HG02678 (cell line): Measurements from ENCODE around the gene SNN.
A peak's percentile ranks its signal among the peaks of the same experiment; 100 is the strongest.

Experiments
- ATAC-seq: cut with Tn5 transposase; IDR thresholded peaks from one replicate; pipeline ENCODE4 v1.9.1; 2021; ENCODE audit warnings: mild to moderate bottlenecking, moderate library complexity; ENCODE audit not compliant: unreplicated experiment

Gene SNN

DNA sequence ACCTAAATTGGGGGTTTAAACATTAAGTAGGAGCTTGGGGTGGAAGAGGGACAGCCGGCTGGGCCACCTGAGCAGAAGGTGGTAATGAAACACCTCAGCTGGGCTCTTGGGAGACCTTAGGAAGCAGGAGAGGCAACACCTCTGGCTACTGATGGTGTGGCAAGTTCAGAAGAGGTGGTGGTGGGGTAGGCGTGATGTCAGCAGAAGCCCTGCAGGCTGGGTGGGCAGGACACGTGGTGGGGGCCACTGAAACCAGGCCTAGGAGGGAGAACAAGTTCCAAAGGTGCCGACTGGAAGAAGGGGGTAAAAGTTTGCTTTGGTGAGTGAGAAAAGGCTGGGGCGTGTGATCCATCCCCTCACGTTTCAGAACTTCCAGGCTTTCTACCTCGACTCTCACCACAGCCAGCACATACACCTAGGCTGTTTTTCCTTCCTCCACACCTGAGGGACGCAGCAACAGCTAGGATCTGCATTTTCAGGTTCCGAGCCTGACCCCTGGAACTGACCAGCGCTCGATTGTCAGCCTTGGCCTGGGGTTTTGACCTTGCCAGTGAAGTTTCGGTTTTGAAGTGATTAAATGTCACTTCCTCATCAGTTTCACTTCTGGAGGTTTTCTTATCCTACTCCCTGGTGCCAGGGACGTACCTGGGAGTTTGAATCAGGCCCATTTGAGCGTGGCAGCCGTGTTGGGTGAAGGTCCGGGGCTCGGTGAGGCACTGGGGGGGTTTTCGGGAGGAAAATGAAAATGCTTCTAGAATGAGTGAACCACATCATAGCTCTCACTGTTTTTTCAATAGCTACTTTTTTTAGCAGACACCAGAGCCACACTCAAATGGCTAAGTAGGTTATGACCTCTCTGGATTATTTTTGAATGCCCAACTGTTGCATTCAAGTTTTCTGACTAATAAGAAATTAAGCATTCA lies 10.0 kb downstream of the SNN start:
- ATAC-seq: no peak

DNA sequence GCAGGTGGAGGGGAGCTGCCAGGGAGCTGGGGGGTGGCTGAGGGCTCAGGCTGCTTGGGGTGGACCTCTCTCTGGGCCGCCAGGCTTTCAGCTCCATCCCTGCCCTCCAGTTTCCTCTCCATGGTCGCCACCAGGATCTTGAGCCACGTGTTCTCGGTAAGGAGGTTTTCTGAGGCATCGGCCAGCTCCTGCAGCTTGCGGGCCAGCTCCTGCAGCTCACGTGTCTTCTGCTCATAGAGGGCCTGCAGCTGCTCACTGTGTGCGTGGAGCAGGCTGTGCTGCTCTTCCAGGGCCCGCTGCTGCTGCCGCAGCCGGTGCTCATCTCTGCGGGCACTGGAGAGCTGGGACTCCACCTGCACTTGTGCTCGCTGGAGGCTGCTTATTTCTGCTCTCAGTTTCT lies 11.0 kb downstream of the SNN start:
- ATAC-seq: no peak

DNA sequence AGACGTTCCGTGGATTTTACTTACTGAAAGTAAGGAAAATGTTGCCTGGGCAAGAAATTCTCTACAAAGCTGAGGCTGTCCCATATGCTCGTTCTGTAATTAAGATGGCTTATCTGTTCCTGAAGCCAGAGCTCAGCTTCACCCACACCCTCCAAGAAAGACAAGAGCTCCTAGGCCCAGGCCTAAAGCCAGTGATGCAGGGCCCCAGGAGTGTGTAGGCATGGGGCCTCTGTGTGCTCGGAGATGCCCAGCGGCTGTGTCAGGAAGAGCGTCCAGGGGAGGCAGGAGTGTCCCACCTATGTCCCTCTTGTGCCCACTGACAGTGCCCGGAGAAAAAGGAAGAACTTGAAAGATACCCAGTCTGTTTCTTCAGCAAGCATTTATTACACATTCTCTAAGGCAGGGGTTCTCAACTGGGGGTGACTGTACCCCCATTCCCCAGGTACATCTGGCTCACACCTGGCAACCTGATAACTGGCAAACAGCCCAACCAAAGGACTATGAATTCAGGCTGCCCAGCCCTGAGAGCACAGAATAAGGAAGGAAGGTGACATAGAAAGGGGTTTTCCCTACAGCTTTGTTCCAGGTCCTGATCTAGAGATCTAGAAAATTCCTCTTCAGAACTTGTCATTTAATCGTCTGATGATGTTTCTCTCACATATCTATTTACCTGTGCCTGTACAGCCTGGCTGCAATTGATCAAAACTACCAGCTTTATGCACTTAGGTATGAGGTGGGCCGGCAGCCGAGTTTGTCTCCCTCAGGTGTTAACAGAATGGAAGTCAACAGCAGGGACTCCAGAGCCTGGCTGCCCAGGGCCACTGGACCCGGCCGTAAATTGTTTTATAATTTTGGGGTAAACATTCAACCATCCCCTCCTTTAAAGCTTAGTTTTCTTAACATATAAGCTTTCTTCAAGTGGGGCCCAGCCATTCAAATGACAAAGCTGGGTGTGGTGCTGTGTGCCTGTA lies 12.0 kb downstream of the SNN start:
- ATAC-seq: no peak

DNA sequence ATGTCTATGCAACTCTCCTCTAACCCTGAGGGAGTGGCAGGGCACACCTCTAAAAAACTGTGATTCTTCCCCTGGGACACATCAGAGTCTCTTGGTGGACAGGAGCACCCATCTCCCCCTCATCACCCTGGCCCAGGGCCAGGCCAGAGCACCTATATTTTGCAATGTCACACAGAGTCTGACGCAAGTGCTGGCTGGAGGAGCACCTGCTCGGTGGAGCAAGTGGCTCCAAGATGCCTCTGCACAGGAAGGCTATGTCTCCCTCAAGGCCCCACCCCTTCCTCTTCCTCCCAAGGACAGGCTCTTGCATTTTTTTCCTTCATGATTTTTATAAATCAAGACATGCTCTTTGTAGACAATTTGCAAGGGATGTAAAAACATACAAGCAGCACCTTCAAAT lies 13.3 kb downstream of the SNN start:
- no peak for ATAC-seq

DNA sequence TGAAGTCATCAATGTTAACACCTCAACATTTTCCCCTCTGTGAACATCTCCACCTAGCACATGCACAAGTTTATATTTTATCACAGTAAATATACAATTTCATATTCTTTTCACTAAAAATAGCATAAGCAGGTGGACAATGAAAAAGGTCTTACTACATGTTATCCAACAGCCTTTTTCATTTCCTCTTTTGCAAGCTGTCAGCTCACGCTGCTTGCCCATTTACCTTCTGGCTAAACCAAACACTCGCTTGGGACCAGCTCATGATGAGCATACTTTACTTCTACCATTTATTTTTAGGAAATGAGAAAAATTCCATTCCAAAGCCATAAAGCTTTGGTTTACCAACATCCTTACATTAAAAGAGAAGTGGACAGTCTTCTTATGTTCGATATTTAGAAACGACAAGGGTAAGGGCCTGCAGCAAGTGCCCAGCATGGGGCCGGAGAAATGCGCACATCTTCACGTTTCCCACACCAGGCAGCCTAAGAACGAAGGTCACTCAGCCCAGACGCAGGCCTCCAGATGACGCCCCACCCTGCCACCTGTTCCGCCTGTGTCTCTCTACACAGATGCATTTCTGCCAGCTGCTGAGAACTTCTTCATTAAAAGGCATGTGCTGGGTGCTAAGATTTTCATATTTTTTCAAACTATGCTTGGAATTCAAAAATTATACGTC lies 13.9 kb downstream of the SNN start:
- peak; percentile 50 for ATAC-seq

DNA sequence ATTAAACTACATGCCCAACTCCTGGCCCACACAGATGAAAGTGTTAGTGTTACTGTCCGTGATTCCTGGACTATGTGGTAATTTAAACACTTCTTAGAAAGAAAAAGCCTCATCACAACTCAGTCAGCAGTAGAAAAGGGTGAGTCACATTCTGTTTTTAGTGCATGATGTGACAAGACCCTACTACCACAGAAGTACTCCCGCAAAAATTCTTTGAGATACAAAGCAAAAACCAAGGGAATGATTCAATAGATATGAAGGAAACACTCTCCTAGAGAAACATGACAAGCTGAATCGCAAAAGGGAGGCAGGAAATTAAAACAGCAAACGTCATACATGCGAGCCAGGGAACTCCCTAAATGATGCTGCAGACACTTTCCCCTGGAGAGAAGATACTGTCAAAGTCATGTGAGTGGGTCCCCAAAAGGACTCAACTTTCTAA lies 14.4 kb downstream of the SNN start:
- peak; percentile 6 for ATAC-seq

DNA sequence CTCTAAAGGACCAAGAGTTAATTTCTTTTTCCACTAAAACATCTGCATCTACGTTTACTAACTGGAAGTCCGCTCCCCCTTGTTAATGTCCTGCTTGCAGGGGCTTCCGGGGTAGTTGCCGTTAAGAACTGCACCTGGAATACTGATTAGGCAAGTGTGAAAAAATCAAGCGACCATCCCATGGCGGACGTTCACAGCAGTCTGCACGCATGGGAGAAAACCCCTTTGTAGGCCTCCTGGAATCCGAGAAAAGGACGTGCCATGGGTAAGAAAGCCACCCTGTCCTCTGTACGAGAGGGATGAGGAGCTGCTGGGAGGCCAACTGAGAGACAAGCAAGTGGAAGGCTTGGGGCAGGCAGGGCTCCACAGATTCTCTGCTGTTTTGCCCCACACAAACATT lies 14.9 kb downstream of the SNN start:
- ATAC-seq: no peak

DNA sequence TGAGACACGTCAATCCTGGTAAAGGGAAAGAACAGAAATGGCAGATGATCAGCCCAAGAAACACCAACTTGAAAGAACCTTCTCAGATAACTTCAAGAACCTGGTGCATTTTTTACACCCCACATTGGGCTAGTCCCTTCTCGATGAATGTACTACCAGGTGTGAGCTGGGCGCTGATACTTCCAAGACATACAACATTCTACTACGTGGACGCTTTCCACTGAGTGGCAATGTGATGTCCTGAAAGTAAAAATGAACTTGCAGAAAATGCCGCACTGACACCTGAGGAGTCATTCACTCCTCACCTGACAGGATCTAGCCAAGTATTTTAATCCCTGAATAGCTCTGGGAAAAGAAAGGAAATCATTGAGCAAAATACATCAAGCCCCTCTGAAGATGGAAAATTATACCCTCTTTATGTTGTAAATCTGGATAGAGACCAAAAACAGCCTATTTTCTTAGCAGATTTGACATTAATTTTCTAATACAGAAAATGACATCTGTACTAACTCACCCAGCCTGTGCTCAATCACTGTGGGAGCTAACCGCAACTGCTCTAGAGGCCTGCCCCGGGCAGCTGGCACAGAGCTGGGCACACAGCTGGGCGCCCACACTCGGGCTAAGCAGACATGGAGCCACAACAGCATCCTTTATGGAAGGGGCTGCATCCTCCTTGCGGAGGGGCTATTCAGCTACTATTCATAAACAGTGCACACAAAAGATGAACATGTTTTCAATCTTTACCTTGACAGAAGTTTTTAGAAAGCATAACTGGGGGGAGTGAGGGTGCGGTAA lies 16.2 kb downstream of the SNN start:
- no peak for ATAC-seq

DNA sequence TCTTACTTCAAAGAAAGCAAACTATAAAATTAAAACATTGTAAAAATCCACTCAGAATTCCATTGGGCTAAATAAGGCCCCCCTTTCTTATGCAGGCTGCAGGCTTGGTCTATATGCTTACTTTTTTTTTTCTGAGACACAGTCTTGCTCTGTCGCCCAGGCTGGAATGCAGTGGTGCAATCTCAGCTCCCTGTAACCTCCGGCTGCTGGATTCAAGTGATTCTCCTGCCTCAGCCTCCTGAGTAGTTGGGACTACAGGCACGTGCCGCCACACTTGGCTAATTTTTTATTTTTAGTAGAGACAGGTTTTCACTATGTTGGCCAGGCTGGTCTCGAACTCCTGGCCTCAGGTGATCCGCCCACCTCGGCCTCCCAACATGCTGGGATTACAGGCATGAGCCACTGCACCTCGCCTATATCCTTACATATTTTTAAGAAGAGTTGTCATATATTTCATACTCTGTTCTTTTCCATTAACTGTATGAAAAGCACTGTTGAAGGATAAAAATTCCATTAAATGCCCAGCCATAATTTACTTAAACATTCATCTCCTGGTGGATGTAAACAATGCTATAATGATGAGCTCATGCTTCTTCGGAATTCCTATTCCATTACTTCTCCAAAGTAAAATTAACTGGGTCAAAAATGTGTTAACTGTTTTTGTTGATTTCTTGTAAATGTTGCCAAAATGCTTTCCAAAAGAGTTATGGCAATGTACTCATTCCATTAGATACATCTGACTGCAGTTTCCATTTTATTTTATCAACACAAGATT lies 17.8 kb downstream of the SNN start:
- no peak for ATAC-seq

DNA sequence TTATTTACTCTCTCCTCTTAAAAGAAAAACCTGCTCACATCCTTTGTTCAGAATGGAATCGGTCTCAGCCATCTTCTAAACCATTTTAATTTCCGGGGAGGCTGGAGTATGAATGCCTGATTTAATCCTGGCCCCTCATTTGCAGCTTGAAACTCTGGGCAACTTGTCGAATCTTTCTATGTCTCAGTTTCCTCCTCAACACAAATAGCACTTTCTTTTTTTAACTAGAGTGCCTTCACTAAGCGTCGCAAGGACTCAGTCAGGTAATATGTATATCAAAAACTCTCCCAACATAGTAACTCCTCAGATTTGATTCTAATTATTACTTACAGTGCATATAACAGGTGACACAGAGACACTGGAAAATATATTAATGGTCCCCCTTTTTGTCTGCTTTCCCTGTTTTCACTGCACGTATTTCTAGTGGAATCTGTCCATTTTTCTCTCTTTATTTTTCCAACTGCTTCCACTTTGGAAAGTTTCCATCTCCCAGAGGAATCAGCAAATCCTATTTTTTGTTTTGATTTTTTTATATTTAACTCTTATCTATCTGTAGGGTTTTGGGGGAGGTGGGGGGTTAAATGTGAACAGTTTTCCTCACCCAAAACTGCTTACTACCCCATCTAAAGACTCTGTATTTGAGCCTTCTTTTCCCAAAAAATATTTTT lies 18.6 kb downstream of the SNN start:
- no peak for ATAC-seq

DNA sequence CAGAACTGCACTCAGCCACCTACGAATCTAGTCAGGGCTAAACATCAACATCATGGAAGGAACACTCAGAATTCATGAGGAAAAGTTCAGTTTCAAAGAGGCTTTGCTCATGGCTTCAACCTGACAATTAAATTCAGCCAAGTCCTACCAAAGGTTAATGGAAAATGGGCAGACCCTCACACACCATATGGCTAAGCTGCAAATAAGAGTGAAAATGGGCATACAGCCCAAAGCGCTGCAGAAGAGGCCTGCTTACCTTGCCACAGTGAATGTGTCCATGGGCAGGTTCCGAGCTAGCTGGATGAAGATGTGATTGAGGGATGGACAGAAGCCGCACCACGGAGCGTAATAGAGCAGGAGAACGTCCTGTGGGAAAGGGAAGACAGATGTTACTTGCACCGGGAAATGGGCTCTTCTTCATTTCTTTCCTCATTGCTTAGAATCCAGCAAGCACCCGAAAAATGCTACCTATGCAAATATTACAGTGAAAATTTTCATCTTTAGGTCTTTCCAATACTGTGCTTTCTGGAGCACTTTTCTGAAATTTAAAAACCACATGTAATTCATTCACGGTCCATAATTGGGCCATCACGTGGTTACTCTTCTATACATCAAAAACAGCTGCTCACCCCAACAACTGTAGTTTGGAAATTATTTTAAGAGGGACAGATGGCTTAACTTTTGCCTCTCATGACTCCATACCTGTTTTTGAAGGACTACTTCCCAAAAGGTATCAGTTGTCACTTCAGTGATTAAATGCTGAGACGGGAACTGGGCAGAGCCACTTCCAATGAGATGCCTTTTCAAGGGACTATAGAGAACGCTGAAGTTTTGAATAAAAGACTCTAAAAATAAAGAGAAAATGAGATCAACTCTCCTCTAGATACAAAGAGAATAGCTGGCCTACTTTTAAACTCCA lies 19.6 kb downstream of the SNN start:
- no peak for ATAC-seq

DNA sequence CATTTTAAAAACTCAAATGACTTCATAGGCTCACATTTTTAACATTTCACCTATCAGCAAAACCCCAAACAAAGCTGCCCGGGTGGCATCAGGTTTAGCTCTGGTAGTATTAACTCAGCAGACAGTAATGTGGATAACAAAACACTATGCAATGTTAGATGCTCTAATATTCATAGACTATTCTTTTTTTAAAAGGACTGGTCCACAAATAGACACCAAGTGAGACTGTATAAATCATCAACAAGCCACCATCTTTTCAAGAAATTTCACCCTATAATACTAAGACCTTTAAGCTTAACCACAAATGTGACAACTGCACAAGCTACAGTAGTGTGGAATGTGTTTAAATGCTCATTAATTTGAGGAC lies 20.2 kb downstream of the SNN start:
- no peak for ATAC-seq

DNA sequence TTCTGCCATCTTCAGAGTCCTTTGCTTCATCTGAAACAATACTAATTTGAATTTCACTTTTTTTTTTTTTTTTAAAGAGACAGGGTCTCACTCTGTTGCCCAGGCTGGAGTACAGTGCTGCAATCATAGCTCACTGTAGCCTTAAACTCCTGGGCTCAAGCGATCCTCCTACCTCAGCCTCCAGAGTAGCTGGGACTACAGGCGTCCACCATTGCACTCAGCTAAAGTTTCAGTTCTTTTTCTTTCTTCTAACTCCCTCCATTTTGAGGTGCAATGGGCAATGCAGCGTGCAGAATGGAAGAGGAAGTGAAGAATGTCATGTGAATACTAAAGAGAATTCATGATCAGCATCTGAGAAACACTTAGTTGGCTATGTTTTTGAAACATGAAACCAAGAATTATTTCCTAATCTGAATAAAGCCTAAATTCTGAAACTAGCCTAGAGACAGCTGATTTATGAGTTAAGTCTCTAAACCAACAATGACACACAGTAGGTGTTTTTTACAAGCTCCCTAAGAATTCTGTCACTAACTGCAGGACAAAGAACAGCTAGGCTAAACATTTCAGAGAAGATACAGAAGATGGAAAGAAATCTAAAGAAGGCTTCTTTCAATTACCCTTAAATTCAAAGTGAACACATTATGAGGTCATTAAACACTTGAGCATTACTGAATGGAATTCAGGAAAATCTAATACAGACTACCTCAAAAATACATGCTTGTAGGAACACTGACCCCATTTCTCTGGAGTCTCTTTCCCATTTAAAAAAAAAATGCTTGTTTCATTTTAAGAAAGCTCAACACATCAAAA lies 21.0 kb downstream of the SNN start:
- ATAC-seq: peak; percentile 81

DNA sequence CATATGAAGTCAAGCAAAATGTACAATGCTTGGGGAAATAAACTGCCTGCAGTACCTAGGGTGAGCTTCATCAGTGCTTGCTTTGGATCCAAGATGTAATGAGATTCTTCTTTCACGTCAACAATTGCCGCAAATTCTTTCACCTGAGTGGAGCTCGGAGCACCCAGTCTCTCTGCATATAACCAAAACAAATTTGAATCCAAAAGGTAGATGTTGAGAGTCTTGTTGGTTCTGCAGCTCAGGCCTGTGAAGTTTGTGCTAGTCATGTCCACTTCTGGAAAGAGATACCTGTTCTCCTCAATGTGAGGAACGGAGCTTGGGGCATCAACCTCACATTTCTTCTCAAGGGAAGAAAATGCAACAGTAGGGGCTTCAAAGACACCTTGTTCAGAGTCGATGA lies 23.0 kb downstream of the SNN start:
- no peak for ATAC-seq

DNA sequence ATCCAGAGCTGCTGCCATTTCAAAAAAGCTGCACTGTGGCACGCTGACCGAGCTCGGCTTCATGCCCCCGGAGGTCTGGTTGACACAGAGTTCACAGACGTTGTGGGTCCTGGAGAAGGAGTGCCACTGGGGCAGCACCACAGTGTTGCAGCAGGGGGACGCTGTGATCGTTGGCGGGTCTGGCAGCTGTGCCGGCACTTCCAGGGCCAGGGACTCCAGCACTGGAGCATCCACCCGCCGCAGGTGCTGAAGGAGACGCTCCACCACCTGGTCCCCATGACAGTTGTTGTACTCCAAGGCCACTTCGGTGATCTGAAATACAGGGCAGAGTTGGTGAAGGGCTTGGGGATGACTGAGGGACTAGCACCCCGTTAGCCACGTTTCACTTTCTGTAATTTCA lies 23.5 kb downstream of the SNN start:
- no peak for ATAC-seq

DNA sequence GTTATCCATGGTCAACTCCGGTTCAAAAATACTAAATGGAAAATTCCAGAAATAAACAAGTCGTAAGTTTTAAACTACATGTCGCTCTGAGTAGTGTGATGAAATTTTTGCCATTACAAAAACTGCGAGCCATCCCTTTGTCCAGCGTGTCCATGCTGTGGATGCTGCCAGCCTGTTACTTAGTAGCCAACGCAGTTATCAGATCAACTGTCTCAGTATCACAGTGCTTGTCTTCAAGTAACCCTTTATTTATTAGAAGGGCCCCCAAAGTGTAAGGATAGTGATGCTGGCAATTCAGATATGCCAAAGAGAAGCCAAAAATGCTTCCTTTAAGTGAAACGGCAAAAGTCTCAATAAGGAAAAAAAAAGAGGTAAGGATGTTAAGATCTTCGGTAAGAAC lies 23.9 kb downstream of the SNN start:
- ATAC-seq: no peak

DNA sequence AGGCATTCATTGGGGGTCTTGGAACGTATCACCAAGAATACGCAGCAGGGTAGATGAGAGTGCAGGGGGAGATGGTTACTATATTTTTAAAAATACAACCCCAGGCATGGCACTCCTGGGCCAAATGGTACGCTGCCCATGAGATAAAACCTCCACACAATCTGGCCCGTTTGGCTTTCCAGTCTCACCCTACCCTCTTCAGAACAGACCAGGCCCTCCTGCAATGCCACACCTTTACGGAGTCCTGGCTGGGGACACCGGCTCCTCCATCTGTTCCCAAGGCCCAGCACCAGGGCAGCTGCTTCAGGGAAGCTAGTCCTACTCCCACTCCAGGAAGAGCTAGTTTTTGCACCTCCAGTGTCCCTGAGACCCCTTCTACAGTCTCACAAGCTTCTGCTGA lies 24.4 kb downstream of the SNN start:
- ATAC-seq: no peak
